Measurements from ENCODE around the gene AQP9.

Gene AQP9

DNA sequence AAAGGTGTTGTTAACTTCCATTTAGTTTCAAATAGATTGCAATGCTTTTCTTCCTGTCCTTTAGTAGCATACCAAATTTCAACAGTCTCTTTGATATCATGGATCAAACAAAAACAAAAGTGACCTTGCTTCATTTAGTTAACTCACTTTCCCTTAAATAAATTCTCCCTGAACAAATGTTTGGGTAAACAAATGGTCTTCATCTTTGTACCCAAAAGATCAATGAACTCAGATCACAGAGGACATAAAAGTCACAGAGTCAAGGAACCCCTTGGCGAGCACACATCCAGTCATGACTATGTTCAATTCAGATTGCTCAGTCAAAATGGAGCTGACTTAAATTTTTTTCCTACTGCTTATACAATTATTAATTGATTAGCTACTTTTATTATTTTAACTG lies 20.6 kb upstream of the AQP9 start:
- Histone ChIP-seq H2AK5ac (ENCODE audit: low read depth, low read length) (no peak overlapping the region), H3K27ac (replicated peaks; ENCODE audit: low read length) (no peak overlapping the region), H3K9me3 (replicated peaks in 1 of 2; ENCODE audit: control insufficient read depth in 2 of 2, insufficient read depth in 1 of 2, low read depth in 1 of 2, low read length in 2 of 2) (no peaks in the 10 kb centered on the region), H3K18ac (ENCODE audit: low read length) (no peak overlapping the region), H3K4me1 (ENCODE audit: control insufficient read depth in 2 of 2, insufficient read depth in 1 of 2, low read depth in 1 of 2, low read length in 2 of 2) (no peaks in the 10 kb centered on the region), H3K23ac (ENCODE audit: low read depth, low read length, poor library complexity) (no peak overlapping the region), H3K36me3 (replicated peaks in 1 of 2; ENCODE audit: control insufficient read depth in 2 of 2, insufficient read depth in 2 of 2, low read length in 2 of 2) (no peaks in the 10 kb centered on the region), H4K8ac (ENCODE audit: low read depth, low read length) (no peak overlapping the region), H4K91ac (ENCODE audit: low read depth, low read length, poor library complexity) (no peak overlapping the region), H2BK5ac (ENCODE audit: low read length) (no peak overlapping the region), H3K4ac (ENCODE audit: low read length) (no peak overlapping the region), H3K4me3 (ENCODE audit: low read length in 2 of 2) (no peak overlapping the region), H3K14ac (ENCODE audit: low read length) (no peak overlapping the region), H3K27me3 (ENCODE audit: control insufficient read depth in 3 of 3, insufficient read depth in 3 of 3, low read depth in 1 of 3, low read length in 3 of 3) (peaks cover 0 to under 1% (median 0%) of the 10 kb centered on the region in 3 experiments), H3K9ac (ENCODE audit: low read depth, low read length, poor library complexity) (no peak overlapping the region), H3K79me1 (ENCODE audit: low read depth, low read length) (no peaks in the 10 kb centered on the region), H2AFZ (ENCODE audit: low read length) (no peak overlapping the region), H2BK12ac (ENCODE audit: low read length) (no peak overlapping the region), H2BK120ac (ENCODE audit: low read depth, low read length) (no peak overlapping the region), H2BK15ac (ENCODE audit: low read length) (no peak overlapping the region), H3K4me2 (ENCODE audit: insufficient read depth, low read length, poor library complexity, severe bottlenecking) (no peak overlapping the region)
- WGBS, 2 donors (ENCODE audit: extremely low coverage in 2 of 2, insufficient read length in 2 of 2, insufficient replicate concordance in 1 of 2) = no CpG with 5 or more reads among the region's 1 CpG
- no peak for DNase-seq (ENCODE audit: low spot score)

DNA sequence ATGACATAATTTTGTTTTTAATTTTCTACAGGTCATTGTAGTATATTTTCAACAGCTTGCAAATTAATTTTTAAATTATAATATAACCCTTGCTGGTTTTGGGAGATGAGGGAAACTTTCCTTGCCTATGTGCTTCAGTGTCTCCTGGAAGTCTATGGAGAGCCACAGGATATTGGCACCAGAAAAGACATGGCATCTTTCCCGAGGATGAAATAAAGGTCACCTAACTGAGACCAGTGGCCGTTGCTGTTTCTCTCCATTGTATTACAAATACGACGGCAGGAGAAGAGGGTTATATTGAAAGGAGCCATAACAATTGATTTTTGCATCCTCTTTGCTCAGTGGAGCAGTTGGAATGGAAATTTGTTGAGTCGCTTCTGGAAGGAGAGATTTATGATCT lies 19.9 kb upstream of the AQP9 start:
- Histone ChIP-seq H2AFZ (ENCODE audit: low read length) (no peak overlapping the region), H4K8ac (ENCODE audit: low read depth, low read length) (no peak overlapping the region), H3K79me1 (ENCODE audit: low read depth, low read length) (no peaks in the 10 kb centered on the region), H2AK5ac (ENCODE audit: low read depth, low read length) (no peak overlapping the region), H3K9ac (ENCODE audit: low read depth, low read length, poor library complexity) (no peak overlapping the region), H2BK15ac (ENCODE audit: low read length) (no peak overlapping the region), H3K36me3 (replicated peaks in 1 of 2; ENCODE audit: control insufficient read depth in 2 of 2, insufficient read depth in 2 of 2, low read length in 2 of 2) (no peaks in the 10 kb centered on the region), H2BK120ac (ENCODE audit: low read depth, low read length) (no peak overlapping the region), H3K4me2 (ENCODE audit: insufficient read depth, low read length, poor library complexity, severe bottlenecking) (no peak overlapping the region), H3K18ac (ENCODE audit: low read length) (no peak overlapping the region), H4K91ac (ENCODE audit: low read depth, low read length, poor library complexity) (no peak overlapping the region), H3K23ac (ENCODE audit: low read depth, low read length, poor library complexity) (no peak overlapping the region), H3K27ac (replicated peaks; ENCODE audit: low read length) (no peak overlapping the region), H2BK12ac (ENCODE audit: low read length) (no peak overlapping the region), H2BK5ac (ENCODE audit: low read length) (no peak overlapping the region), H3K4me1 (ENCODE audit: control insufficient read depth in 2 of 2, insufficient read depth in 1 of 2, low read depth in 1 of 2, low read length in 2 of 2) (no peaks in the 10 kb centered on the region), H3K9me3 (replicated peaks in 1 of 2; ENCODE audit: control insufficient read depth in 2 of 2, insufficient read depth in 1 of 2, low read depth in 1 of 2, low read length in 2 of 2) (no peaks in the 10 kb centered on the region), H3K14ac (ENCODE audit: low read length) (no peak overlapping the region), H3K4me3 (ENCODE audit: low read length in 2 of 2) (no peak overlapping the region), H3K27me3 (ENCODE audit: control insufficient read depth in 3 of 3, insufficient read depth in 3 of 3, low read depth in 1 of 3, low read length in 3 of 3) (no peaks in the 10 kb centered on the region), H3K4ac (ENCODE audit: low read length) (no peak overlapping the region)
- DNase-seq (ENCODE audit: low spot score) = no peak
- no CpG with 5 or more reads among the region's 5 CpGs for WGBS, 2 donors (ENCODE audit: extremely low coverage in 2 of 2, insufficient read length in 2 of 2, insufficient replicate concordance in 1 of 2)

DNA sequence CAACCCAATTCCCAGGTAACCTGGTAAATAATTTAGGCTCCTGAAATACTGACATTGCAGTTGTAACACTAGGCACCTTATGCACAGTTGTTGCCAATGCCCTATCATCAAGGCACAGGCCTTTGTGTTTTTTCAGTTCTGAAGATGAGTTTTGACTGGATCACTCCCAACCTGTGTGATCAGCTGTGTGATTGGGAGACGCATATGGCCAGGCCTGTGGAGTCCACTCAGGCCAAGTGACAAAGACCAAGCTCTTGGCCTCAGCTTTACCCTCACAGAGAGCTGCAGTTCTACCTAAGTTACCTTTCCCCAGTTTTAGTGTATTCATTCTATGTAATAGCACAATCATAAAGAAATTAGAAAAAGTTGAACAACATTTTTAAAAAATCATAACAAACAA lies 19.2 kb upstream of the AQP9 start:
- H4K91ac ChIP-seq (ENCODE audit: low read depth, low read length, poor library complexity) = no peak overlapping the region
- H3K4me3 ChIP-seq (ENCODE audit: low read length in 2 of 2) = no peak overlapping the region
- H3K4ac ChIP-seq (ENCODE audit: low read length) = no peak overlapping the region
- H3K79me1 ChIP-seq (ENCODE audit: low read depth, low read length) = no peaks in the 10 kb centered on the region
- no peaks in the 10 kb centered on the region for H3K27me3 ChIP-seq (ENCODE audit: control insufficient read depth in 3 of 3, insufficient read depth in 3 of 3, low read depth in 1 of 3, low read length in 3 of 3)
- no peak overlapping the region for H3K4me2 ChIP-seq (ENCODE audit: insufficient read depth, low read length, poor library complexity, severe bottlenecking)
- no peak overlapping the region for H3K9ac ChIP-seq (ENCODE audit: low read depth, low read length, poor library complexity)
- H2BK5ac ChIP-seq (ENCODE audit: low read length) = no peak overlapping the region
- H3K4me1 ChIP-seq (ENCODE audit: control insufficient read depth in 2 of 2, insufficient read depth in 1 of 2, low read depth in 1 of 2, low read length in 2 of 2) = no peaks in the 10 kb centered on the region
- no peaks in the 10 kb centered on the region for H3K36me3 ChIP-seq (replicated peaks in 1 of 2; ENCODE audit: control insufficient read depth in 2 of 2, insufficient read depth in 2 of 2, low read length in 2 of 2)
- WGBS, 2 donors (ENCODE audit: extremely low coverage in 2 of 2, insufficient read length in 2 of 2, insufficient replicate concordance in 1 of 2) = no CpG with 5 or more reads among the region's 1 CpG
- H3K9me3 ChIP-seq (replicated peaks in 1 of 2; ENCODE audit: control insufficient read depth in 2 of 2, insufficient read depth in 1 of 2, low read depth in 1 of 2, low read length in 2 of 2) = no peaks in the 10 kb centered on the region
- no peak overlapping the region for H2AK5ac ChIP-seq (ENCODE audit: low read depth, low read length)
- H2BK15ac ChIP-seq (ENCODE audit: low read length) = no peak overlapping the region
- no peak overlapping the region for H2BK12ac ChIP-seq (ENCODE audit: low read length)
- DNase-seq (ENCODE audit: low spot score) = no peak
- no peak overlapping the region for H2AFZ ChIP-seq (ENCODE audit: low read length)
- H4K8ac ChIP-seq (ENCODE audit: low read depth, low read length) = no peak overlapping the region
- no peak overlapping the region for H3K27ac ChIP-seq (replicated peaks; ENCODE audit: low read length)
- H3K23ac ChIP-seq (ENCODE audit: low read depth, low read length, poor library complexity) = no peak overlapping the region
- no peak overlapping the region for H3K14ac ChIP-seq (ENCODE audit: low read length)
- no peak overlapping the region for H2BK120ac ChIP-seq (ENCODE audit: low read depth, low read length)
- no peak overlapping the region for H3K18ac ChIP-seq (ENCODE audit: low read length)

DNA sequence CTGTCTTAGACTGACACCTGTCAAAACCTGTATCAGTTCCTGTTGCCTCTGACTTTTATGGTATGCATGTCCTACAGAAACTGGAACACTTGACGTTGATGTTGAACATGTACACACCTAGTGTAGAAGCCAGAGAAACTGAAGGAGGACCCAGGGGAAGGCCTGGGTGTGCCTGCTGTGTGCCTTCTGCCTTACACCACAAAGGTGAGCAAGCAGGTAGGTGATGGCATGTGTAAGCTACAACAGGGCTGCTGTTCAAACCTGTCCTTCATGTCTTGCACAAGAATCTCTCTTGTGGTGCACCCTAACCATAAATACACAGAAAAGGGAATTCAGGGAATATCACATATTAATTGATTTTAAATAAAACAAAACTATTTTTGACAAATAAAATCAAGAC lies 13.6 kb upstream of the AQP9 start:
- Histone ChIP-seq H3K27me3 (ENCODE audit: control insufficient read depth in 3 of 3, insufficient read depth in 3 of 3, low read depth in 1 of 3, low read length in 3 of 3) (peaks cover 0 to 3% (median 0%) of the 10 kb centered on the region in 3 experiments), H3K4me1 (ENCODE audit: control insufficient read depth in 2 of 2, insufficient read depth in 1 of 2, low read depth in 1 of 2, low read length in 2 of 2) (no peaks in the 10 kb centered on the region), H3K18ac (ENCODE audit: low read length) (no peak overlapping the region), H2BK12ac (ENCODE audit: low read length) (no peak overlapping the region), H3K9me3 (replicated peaks in 1 of 2; ENCODE audit: control insufficient read depth in 2 of 2, insufficient read depth in 1 of 2, low read depth in 1 of 2, low read length in 2 of 2) (peaks cover 0 to 3% of the 10 kb centered on the region in 2 donors), H2AFZ (ENCODE audit: low read length) (no peak overlapping the region), H4K8ac (ENCODE audit: low read depth, low read length) (no peak overlapping the region), H2BK120ac (ENCODE audit: low read depth, low read length) (no peak overlapping the region), H4K91ac (ENCODE audit: low read depth, low read length, poor library complexity) (no peak overlapping the region), H3K79me1 (ENCODE audit: low read depth, low read length) (no peaks in the 10 kb centered on the region), H3K36me3 (replicated peaks in 1 of 2; ENCODE audit: control insufficient read depth in 2 of 2, insufficient read depth in 2 of 2, low read length in 2 of 2) (no peaks in the 10 kb centered on the region), H3K4me2 (ENCODE audit: insufficient read depth, low read length, poor library complexity, severe bottlenecking) (no peak overlapping the region), H2AK5ac (ENCODE audit: low read depth, low read length) (no peak overlapping the region), H3K27ac (replicated peaks; ENCODE audit: low read length) (no peak overlapping the region), H3K23ac (ENCODE audit: low read depth, low read length, poor library complexity) (no peak overlapping the region), H2BK15ac (ENCODE audit: low read length) (no peak overlapping the region), H3K14ac (ENCODE audit: low read length) (no peak overlapping the region), H3K4me3 (ENCODE audit: low read length in 2 of 2) (no peak overlapping the region), H3K9ac (ENCODE audit: low read depth, low read length, poor library complexity) (peak overlapping the region; percentile 12), H3K4ac (ENCODE audit: low read length) (no peak overlapping the region), H2BK5ac (ENCODE audit: low read length) (no peak overlapping the region)
- WGBS, 2 donors (ENCODE audit: extremely low coverage in 2 of 2, insufficient read length in 2 of 2, insufficient replicate concordance in 1 of 2) = no CpG with 5 or more reads among the region's 1 CpG
- DNase-seq (ENCODE audit: low spot score) = no peak

Measured in neuronal stem cell (in vitro differentiated cells).